MG63 (cell line): ENCODE data around the gene NEURL3. TPM values are rescaled to one million over a fixed set of nuclear protein-coding genes. Genes with fewer than 3 reads are reported as not detected.

ENCODE experiments used
- DNase-seq: peaks from one replicate; pipeline ENCODE4 v3.0.0-alpha.2; 2020
- H3K27me3 ChIP-seq: fragments of 250-450 bp; sonication (Bioruptor Pico); 2 replicates; pipeline ENCODE4 v1.5.1; 2020; ENCODE audit warnings: mild to moderate bottlenecking, moderate library complexity
- H3K36me3 ChIP-seq: fragments of 250-450 bp; sonication (Bioruptor Pico); 2 replicates; pipeline ENCODE4 v1.5.1; 2020; ENCODE audit warnings: mild to moderate bottlenecking, moderate library complexity
- H3K4me3 ChIP-seq: fragments of 250-450 bp; sonication (Bioruptor Pico); 2 replicates; pipeline ENCODE4 v1.5.1; 2020; ENCODE audit warnings: mild to moderate bottlenecking, moderate library complexity
- H3K9me3 ChIP-seq: fragments of 250-450 bp; sonication (Bioruptor Pico); 2 replicates; pipeline ENCODE4 v1.5.1; 2020; ENCODE audit warnings: mild to moderate bottlenecking, moderate library complexity
- total RNA-seq: library from RNA; depleted of rRNA; stranded (reverse); fragments of >200 nt; shearing (Covaris generic); gene quantifications from 2 replicates; pipeline ENCODE4 v1.2.3, GENCODE V29; 2014; ENCODE audit warnings: low replicate concordance

NEURL3 gene
- total RNA-seq, 1 experiment from 2014 or later: not detected

GRCh38 chr2:96546321-96546720, 41.2 kb upstream of the NEURL3 start:
- Histone ChIP-seq H3K27me3 (no peaks in the 10 kb centered on the region), H3K9me3 (no peaks in the 10 kb centered on the region), H3K36me3 (no peaks in the 10 kb centered on the region), H3K4me3 (no peak overlapping the region)
- DNase-seq: no peak

GRCh38 chr2:96542357-96542977, 37.3 kb upstream of the NEURL3 start:
- no peaks in the 10 kb centered on the region for H3K27me3 ChIP-seq
- no peak overlapping the region for H3K4me3 ChIP-seq
- DNase-seq: no peak
- H3K9me3 ChIP-seq: no peaks in the 10 kb centered on the region
- no peaks in the 10 kb centered on the region for H3K36me3 ChIP-seq

GRCh38 chr2:96541398-96542152, 36.4 kb upstream of the NEURL3 start:
- H3K9me3 ChIP-seq: no peaks in the 10 kb centered on the region
- H3K27me3 ChIP-seq: no peaks in the 10 kb centered on the region
- H3K36me3 ChIP-seq: no peaks in the 10 kb centered on the region
- no peak overlapping the region for H3K4me3 ChIP-seq
- DNase-seq: no peak

GRCh38 chr2:96540136-96540535, 35.0 kb upstream of the NEURL3 start:
- no peaks in the 10 kb centered on the region for H3K27me3 ChIP-seq
- no peak overlapping the region for H3K4me3 ChIP-seq
- DNase-seq: peak; percentile 70
- H3K36me3 ChIP-seq: no peaks in the 10 kb centered on the region
- no peaks in the 10 kb centered on the region for H3K9me3 ChIP-seq

GRCh38 chr2:96539215-96539920, 34.2 kb upstream of the NEURL3 start:
- Histone ChIP-seq H3K36me3 (no peaks in the 10 kb centered on the region), H3K9me3 (no peaks in the 10 kb centered on the region), H3K4me3 (no peak overlapping the region), H3K27me3 (no peaks in the 10 kb centered on the region)
- DNase-seq: no peak

- Histone ChIP-seq H3K4me3 (no peak overlapping the region), H3K36me3 (no peaks in the 10 kb centered on the region), H3K27me3 (no peaks in the 10 kb centered on the region), H3K9me3 (no peaks in the 10 kb centered on the region)
- no peak for DNase-seq
Observed at GRCh38 chr2:96538487-96539214, 33.5 kb upstream of the NEURL3 start.

GRCh38 chr2:96537734-96538486, 32.8 kb upstream of the NEURL3 start:
- H3K9me3 ChIP-seq: no peaks in the 10 kb centered on the region
- DNase-seq: no peak
- H3K27me3 ChIP-seq: no peaks in the 10 kb centered on the region
- no peak overlapping the region; the same call in 1 of the 2 replicates for H3K4me3 ChIP-seq
- no peaks in the 10 kb centered on the region for H3K36me3 ChIP-seq

- Histone ChIP-seq H3K27me3 (no peaks in the 10 kb centered on the region), H3K36me3 (no peaks in the 10 kb centered on the region), H3K9me3 (no peaks in the 10 kb centered on the region), H3K4me3 (peak overlapping the region; percentile 55)
- peak; percentile 47 for DNase-seq
Observed at GRCh38 chr2:96537066-96537733, 32.0 kb upstream of the NEURL3 start.

GRCh38 chr2:96536445-96537065, 31.4 kb upstream of the NEURL3 start, which contains the start of gene ARID5A:
Gene ARID5A (plus strand): TSS chr2:96536752. CDS start chr2:96536827, 75 bp downstream.
- Histone ChIP-seq H3K4me3 (peak within 1 kb of the TSS; percentile 55), H3K27me3 (no peaks in the 10 kb centered on the region), H3K9me3 (no peaks in the 10 kb centered on the region), H3K36me3 (no peaks in the 10 kb centered on the region)
- DNase-seq: peak; percentile 92

GRCh38 chr2:96535331-96535730, 30.2 kb upstream of the NEURL3 start:
- Histone ChIP-seq H3K9me3 (no peaks in the 10 kb centered on the region), H3K36me3 (no peaks in the 10 kb centered on the region), H3K27me3 (no peaks in the 10 kb centered on the region), H3K4me3 (no peak overlapping the region)
- no peak for DNase-seq

GRCh38 chr2:96534701-96535181, 29.6 kb upstream of the NEURL3 start:
- no peak for DNase-seq
- Histone ChIP-seq H3K36me3 (no peaks in the 10 kb centered on the region), H3K27me3 (no peaks in the 10 kb centered on the region), H3K9me3 (no peaks in the 10 kb centered on the region), H3K4me3 (no peak overlapping the region)

- no peaks in the 10 kb centered on the region for H3K9me3 ChIP-seq
- no peaks in the 10 kb centered on the region for H3K27me3 ChIP-seq
- no peak overlapping the region for H3K4me3 ChIP-seq
- H3K36me3 ChIP-seq: no peaks in the 10 kb centered on the region
- no peak for DNase-seq
Observed at GRCh38 chr2:96534141-96534540, 29.0 kb upstream of the NEURL3 start.

GRCh38 chr2:96533292-96534073, 28.3 kb upstream of the NEURL3 start:
- Histone ChIP-seq H3K4me3 (no peak overlapping the region), H3K36me3 (no peaks in the 10 kb centered on the region)
- DNase-seq: peak; percentile 73

GRCh38 chr2:96532641-96533291, 27.6 kb upstream of the NEURL3 start:
- Histone ChIP-seq H3K4me3 (no peak overlapping the region), H3K36me3 (no peaks in the 10 kb centered on the region), H3K27me3 (no peaks in the 10 kb centered on the region), H3K9me3 (no peaks in the 10 kb centered on the region)
- no peak for DNase-seq

More at GRCh38 chr2:96533292-96534073, 28.3 kb upstream of the NEURL3 start:
- no peaks in the 10 kb centered on the region for H3K9me3 ChIP-seq
- H3K27me3 ChIP-seq: no peaks in the 10 kb centered on the region
